Activated naive CD8-positive, alpha-beta T cell treated with anti-CD3 and anti-CD28 coated beads, Interleukin-2, amount 10 ng/mL, durations not matched to agents 7 days and 5 days (primary cell): Measurements from ENCODE around the gene MAS1. TPM values are rescaled to one million over a fixed set of nuclear protein-coding genes. Genes with fewer than 3 reads are reported as not detected.

Experiments used
- ATAC-seq: fragments of 150-1000 bp; cut with Tn5 transposase; one replicate; pipeline ENCODE4 v1.10.0; 2021; ENCODE audit warnings: low read depth, moderate library complexity
- POLR2A ChIA-PET: fragments of 350-600 bp; sonication (Branson Sonifier 250); formaldehyde crosslinking; loops from one replicate; lab custom pipeline; 2021; ENCODE audit warnings: antibody characterized with exemption; lab: Charles Lee
- DNase-seq: peaks from one replicate; pipeline ENCODE4 v3.0.0; 2021
- H3K27ac Mint-ChIP-seq: one replicate; pipeline ENCODE4 v1.8.0; 2022; ENCODE audit warnings: mild to moderate bottlenecking, mixed read lengths
- H3K27me3 Mint-ChIP-seq: one replicate; pipeline ENCODE4 v1.8.0; 2022; ENCODE audit warnings: mild to moderate bottlenecking, moderate library complexity, mixed read lengths
- H3K36me3 Mint-ChIP-seq: one replicate; pipeline ENCODE4 v1.8.0; 2021; ENCODE audit warnings: mild to moderate bottlenecking, mixed read lengths
- H3K4me1 Mint-ChIP-seq: one replicate; pipeline ENCODE4 v1.8.0; 2021; ENCODE audit warnings: mixed read lengths
- H3K4me3 Mint-ChIP-seq: one replicate; pipeline ENCODE4 v1.8.0; 2022; ENCODE audit warnings: mild to moderate bottlenecking, moderate library complexity, mixed read lengths
- H3K9me3 Mint-ChIP-seq: one replicate; pipeline ENCODE4 v1.8.0; 2021; ENCODE audit warnings: mixed read lengths
- total RNA-seq, 2 experiments: library from RNA; stranded (reverse); gene quantifications; one replicate each; pipeline ENCODE4 v1.2.3, GENCODE V29; 2021

MAS1 gene
- total RNA-seq, 2 experiments from 2014 or later: not detected

DNA sequence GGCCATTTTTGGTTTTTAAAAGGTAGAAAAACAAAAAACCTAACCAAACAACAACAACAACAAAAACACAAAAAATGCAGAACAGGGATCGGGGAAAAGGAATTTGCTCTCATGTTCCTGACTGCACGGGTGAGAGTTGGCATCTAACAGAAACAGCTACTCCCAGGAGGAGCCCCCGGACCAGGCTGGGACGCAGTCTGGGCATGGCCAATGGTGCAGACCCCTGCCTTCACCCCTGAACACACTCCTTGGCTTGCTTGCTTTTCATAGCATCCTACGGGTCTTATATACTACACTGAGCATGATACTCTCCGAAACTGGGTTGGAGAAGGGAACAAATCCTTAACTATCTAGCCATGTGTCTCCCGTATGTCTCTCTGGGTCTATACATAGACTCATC, 587 bp upstream of the MAS1 start:
- no peaks in the 10 kb centered on the region for H3K4me1 Mint-ChIP-seq
- no peak overlapping the region for H3K4me3 Mint-ChIP-seq
- POLR2A ChIA-PET: no interaction called here
- peaks cover 40% of the 10 kb centered on the region for H3K27me3 Mint-ChIP-seq
- no peak for DNase-seq
- H3K27ac Mint-ChIP-seq: no peak overlapping the region
- H3K36me3 Mint-ChIP-seq: no peaks in the 10 kb centered on the region
- ATAC-seq: no peak
- H3K9me3 Mint-ChIP-seq: no peaks in the 10 kb centered on the region

GRCh38 chr6:159892053-159892452, 1.3 kb downstream of the MAS1 start:
- POLR2A ChIA-PET: no interaction called here
- H3K27ac Mint-ChIP-seq: no peak overlapping the region
- no peaks in the 10 kb centered on the region for H3K4me1 Mint-ChIP-seq
- H3K27me3 Mint-ChIP-seq: peaks cover 41% of the 10 kb centered on the region
- H3K4me3 Mint-ChIP-seq: no peak overlapping the region
- no peaks in the 10 kb centered on the region for H3K9me3 Mint-ChIP-seq
- no peak for DNase-seq
- no peak for ATAC-seq
- no peaks in the 10 kb centered on the region for H3K36me3 Mint-ChIP-seq

DNA sequence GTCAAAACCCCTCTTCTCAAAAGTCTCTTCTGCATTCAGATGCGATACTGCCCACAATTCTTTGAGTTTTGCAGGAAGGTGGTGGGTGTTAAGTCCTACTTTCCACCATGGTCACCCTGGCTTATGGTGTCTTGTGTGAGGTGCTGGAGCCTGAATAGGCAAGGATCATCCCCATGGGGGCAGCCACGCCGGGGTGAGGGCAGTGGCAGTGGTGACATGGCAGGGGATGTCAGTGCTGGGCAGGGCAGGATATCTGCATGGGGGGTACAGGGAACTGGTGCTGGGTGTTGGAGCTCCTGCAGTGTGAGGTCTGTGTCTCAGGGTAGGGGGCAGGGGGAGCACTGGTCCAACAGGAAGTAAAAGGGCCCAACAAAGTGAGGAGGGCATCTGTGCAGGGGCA, 2.3 kb downstream of the MAS1 start:
- Mint-ChIP-seq H3K27ac (no peak overlapping the region), H3K9me3 (no peaks in the 10 kb centered on the region), H3K36me3 (no peaks in the 10 kb centered on the region), H3K4me3 (no peak overlapping the region), H3K27me3 (peaks cover 41% of the 10 kb centered on the region), H3K4me1 (no peaks in the 10 kb centered on the region)
- POLR2A ChIA-PET: no interaction called here
- no peak for ATAC-seq
- DNase-seq: no peak

DNA sequence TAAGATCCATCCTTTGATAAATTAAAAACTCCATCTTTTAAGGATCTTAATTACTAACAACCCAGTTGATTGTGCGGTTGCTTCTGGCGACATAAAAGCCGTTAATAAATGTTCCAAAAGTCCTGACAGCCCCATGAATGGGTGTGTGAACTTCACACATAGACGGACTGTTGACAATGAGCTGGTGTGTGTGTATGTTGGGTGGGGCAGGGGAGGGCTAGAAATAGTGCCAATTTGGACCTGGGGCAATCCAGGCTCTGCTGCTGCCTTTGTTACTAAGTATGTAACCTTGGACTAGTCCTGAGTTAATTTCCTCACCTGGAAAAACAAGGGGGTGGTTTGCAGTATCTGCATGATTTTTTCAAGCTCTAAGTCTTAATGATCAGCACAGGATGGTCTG, 4.2 kb downstream of the MAS1 start:
- Mint-ChIP-seq H3K36me3 (no peaks in the 10 kb centered on the region), H3K27me3 (peaks cover 32% of the 10 kb centered on the region), H3K4me3 (no peak overlapping the region), H3K27ac (no peak overlapping the region), H3K4me1 (no peaks in the 10 kb centered on the region), H3K9me3 (no peaks in the 10 kb centered on the region)
- DNase-seq (no peak), ATAC-seq (no peak)
- POLR2A ChIA-PET: no interaction called here

DNA sequence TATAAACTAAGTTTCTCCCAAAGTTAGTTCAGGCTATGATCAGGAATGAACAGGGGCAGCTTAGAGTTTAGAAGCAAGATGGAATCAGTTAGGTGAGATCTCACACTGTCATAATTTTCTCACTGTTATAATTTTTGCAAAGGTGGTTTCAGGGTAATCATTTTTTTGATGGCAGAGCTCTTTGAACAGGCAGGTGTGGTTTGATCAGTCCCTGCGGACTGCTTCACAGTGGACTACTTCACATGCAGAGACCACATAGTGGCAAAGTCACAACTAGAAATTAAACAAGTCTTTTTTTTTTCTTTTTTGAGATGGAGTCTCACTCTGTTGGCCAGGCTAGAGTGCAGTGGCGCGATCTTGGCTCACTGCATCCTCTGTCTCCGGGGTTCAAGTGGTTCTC, 6.8 kb downstream of the MAS1 start:
- no peak for DNase-seq
- ATAC-seq: no peak
- POLR2A ChIA-PET: no interaction called here
- peaks cover 14% of the 10 kb centered on the region for H3K27me3 Mint-ChIP-seq
- H3K9me3 Mint-ChIP-seq: no peaks in the 10 kb centered on the region
- H3K4me3 Mint-ChIP-seq: no peak overlapping the region
- H3K36me3 Mint-ChIP-seq: no peaks in the 10 kb centered on the region
- H3K4me1 Mint-ChIP-seq: no peaks in the 10 kb centered on the region
- no peak overlapping the region for H3K27ac Mint-ChIP-seq

- ATAC-seq: no peak
- Mint-ChIP-seq H3K36me3 (no peaks in the 10 kb centered on the region), H3K9me3 (no peaks in the 10 kb centered on the region), H3K27me3 (peaks cover 10% of the 10 kb centered on the region), H3K27ac (no peak overlapping the region), H3K4me3 (no peak overlapping the region), H3K4me1 (no peaks in the 10 kb centered on the region)
- POLR2A ChIA-PET: no interaction called here
- DNase-seq: no peak
Measured at GRCh38 chr6:159898519-159898918, 7.7 kb downstream of the MAS1 start.

GRCh38 chr6:159899994-159900745, 9.4 kb downstream of the MAS1 start:
- Mint-ChIP-seq H3K27me3 (peaks cover 5% of the 10 kb centered on the region), H3K9me3 (no peaks in the 10 kb centered on the region), H3K4me3 (no peak overlapping the region), H3K27ac (no peak overlapping the region), H3K36me3 (no peaks in the 10 kb centered on the region), H3K4me1 (no peaks in the 10 kb centered on the region)
- no peak for DNase-seq
- POLR2A ChIA-PET: no interaction called here
- no peak for ATAC-seq

- H3K36me3 Mint-ChIP-seq: no peaks in the 10 kb centered on the region
- no peak overlapping the region for H3K27ac Mint-ChIP-seq
- no peaks in the 10 kb centered on the region for H3K9me3 Mint-ChIP-seq
- H3K27me3 Mint-ChIP-seq: peaks cover 5% of the 10 kb centered on the region
- POLR2A ChIA-PET: interaction anchor here (0.6 kb wide), 1 partner anchor 182 kb away, joined by 3 read pairs; no protein-coding TSS in a partner anchor
- no peaks in the 10 kb centered on the region for H3K4me1 Mint-ChIP-seq
- no peak overlapping the region for H3K4me3 Mint-ChIP-seq
- DNase-seq (no peak), ATAC-seq (no peak)
Measured at GRCh38 chr6:159902620-159903019, 11.8 kb downstream of the MAS1 start.

DNA sequence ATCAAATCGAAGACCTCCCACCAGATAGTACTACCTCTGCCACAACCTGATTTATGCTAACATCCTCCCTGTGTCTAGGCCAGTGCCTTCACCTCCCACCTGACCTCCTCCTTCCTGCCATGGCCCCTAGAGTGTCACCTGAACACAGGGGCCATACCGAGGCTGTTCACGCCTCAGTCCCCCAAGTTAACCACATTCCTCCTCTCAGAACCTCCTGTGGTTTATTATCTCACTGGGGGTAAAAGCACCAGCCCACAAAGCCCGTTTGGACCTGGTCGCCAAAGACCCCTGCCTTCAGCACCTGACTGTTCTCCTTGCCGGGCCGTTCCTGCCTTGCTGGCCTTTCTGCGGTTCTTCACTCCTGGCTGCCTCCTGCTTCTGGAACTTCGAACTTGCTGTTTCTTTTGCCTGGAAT, 13.7 kb downstream of the MAS1 start:
- no peak for DNase-seq
- no peak for ATAC-seq
- POLR2A ChIA-PET: no interaction called here
- peaks cover 2% of the 10 kb centered on the region for H3K4me1 Mint-ChIP-seq
- H3K36me3 Mint-ChIP-seq: no peaks in the 10 kb centered on the region
- no peaks in the 10 kb centered on the region for H3K9me3 Mint-ChIP-seq
- peaks cover 3% of the 10 kb centered on the region for H3K27me3 Mint-ChIP-seq
- no peak overlapping the region for H3K27ac Mint-ChIP-seq
- H3K4me3 Mint-ChIP-seq: no peak overlapping the region

DNA sequence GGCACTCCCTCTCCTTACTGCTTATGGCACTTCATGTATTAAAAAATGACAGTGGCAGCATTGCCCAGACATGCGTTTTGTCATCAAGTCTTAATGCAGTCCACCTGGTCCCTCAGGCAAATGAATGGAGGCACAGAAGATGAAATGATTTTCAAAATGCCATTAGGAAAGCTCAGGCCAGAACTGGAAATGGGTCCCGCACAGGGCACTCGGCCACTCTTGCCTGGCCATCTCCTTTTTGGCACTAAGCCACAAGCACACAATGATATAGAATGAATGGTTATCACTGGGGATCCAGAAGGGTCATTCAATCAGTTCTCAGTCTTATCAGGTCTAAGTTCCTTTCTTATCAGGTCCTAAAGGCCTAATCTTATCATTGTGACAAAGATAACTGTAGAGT, 15.6 kb downstream of the MAS1 start:
- Mint-ChIP-seq H3K27me3 (peaks cover 12% of the 10 kb centered on the region), H3K9me3 (no peaks in the 10 kb centered on the region), H3K27ac (no peak overlapping the region), H3K4me3 (no peak overlapping the region), H3K4me1 (peaks cover 2% of the 10 kb centered on the region), H3K36me3 (no peaks in the 10 kb centered on the region)
- ATAC-seq (no peak), DNase-seq (no peak)
- POLR2A ChIA-PET: no interaction called here

GRCh38 chr6:159908535-159908934, 17.7 kb downstream of the MAS1 start:
- Mint-ChIP-seq H3K4me1 (peaks cover 4% of the 10 kb centered on the region), H3K36me3 (no peaks in the 10 kb centered on the region), H3K27ac (no peak overlapping the region), H3K27me3 (peaks cover 22% of the 10 kb centered on the region), H3K9me3 (no peaks in the 10 kb centered on the region), H3K4me3 (no peak overlapping the region)
- DNase-seq (no peak), ATAC-seq (no peak)
- POLR2A ChIA-PET: no interaction called here

DNA sequence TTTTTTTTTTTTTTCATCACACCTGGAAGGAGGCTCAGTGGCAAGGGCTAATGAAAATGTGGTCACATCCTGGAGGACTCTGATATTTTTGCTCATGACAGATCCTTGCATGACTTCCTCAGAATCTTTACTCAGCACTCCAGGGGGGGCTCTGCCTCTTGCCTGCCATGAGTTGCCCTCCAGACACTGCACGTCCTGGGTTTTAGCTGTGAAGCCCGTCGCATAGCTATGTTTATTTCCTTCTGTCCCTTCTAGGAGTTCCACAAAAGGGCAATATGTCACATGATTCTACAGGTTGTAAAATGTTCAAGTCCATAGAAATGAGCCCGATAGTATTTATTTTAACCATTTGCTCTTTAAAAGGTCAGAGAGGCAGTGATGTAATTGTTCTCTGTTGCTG, 18.2 kb downstream of the MAS1 start:
- POLR2A ChIA-PET: no interaction called here
- Mint-ChIP-seq H3K27me3 (peaks cover 22% of the 10 kb centered on the region), H3K4me3 (no peak overlapping the region), H3K4me1 (peaks cover 4% of the 10 kb centered on the region), H3K27ac (no peak overlapping the region), H3K9me3 (no peaks in the 10 kb centered on the region), H3K36me3 (no peaks in the 10 kb centered on the region)
- ATAC-seq (no peak), DNase-seq (no peak)

DNA sequence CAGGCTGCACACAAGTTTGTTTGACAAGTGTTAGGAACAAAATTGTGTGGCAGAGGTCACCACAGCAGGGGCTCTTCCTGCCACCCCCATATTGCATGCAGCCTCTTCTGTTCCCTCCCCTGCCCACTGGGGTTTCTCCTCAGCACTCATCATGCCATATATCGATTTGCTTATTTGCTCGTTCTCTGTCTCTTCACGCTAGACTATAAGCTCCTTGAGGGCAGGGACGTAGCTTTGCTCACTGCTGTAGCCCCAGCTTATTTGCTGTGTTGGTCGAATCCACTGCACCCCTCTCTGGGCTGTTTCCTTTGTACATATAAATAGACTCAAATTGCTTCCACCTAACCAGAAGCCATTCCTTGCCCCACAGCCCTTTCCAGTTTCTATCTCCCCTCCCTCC, 19.6 kb downstream of the MAS1 start:
- POLR2A ChIA-PET: no interaction called here

GRCh38 chr6:159913375-159913774, 22.6 kb downstream of the MAS1 start:
- DNase-seq: no peak
- Mint-ChIP-seq H3K36me3 (no peaks in the 10 kb centered on the region), H3K4me1 (peaks cover 5% of the 10 kb centered on the region), H3K27me3 (peaks cover 19% of the 10 kb centered on the region), H3K9me3 (no peaks in the 10 kb centered on the region), H3K27ac (no peak overlapping the region), H3K4me3 (no peak overlapping the region)
- POLR2A ChIA-PET: no interaction called here
- no peak for ATAC-seq

More for the DNA sequence above, 19.6 kb downstream of the MAS1 start:
- no peak for ATAC-seq
- Mint-ChIP-seq H3K4me3 (no peak overlapping the region), H3K4me1 (peaks cover 6% of the 10 kb centered on the region), H3K36me3 (no peaks in the 10 kb centered on the region), H3K9me3 (no peaks in the 10 kb centered on the region), H3K27ac (no peak overlapping the region), H3K27me3 (peaks cover 22% of the 10 kb centered on the region)
- no peak for DNase-seq
